ENCODE results near the gene SAMD4A.

GRCh38 chr14:54617467-54617866 lies 50.5 kb downstream of the SAMD4A start:
- TF ChIP-seq, protein P1, sequence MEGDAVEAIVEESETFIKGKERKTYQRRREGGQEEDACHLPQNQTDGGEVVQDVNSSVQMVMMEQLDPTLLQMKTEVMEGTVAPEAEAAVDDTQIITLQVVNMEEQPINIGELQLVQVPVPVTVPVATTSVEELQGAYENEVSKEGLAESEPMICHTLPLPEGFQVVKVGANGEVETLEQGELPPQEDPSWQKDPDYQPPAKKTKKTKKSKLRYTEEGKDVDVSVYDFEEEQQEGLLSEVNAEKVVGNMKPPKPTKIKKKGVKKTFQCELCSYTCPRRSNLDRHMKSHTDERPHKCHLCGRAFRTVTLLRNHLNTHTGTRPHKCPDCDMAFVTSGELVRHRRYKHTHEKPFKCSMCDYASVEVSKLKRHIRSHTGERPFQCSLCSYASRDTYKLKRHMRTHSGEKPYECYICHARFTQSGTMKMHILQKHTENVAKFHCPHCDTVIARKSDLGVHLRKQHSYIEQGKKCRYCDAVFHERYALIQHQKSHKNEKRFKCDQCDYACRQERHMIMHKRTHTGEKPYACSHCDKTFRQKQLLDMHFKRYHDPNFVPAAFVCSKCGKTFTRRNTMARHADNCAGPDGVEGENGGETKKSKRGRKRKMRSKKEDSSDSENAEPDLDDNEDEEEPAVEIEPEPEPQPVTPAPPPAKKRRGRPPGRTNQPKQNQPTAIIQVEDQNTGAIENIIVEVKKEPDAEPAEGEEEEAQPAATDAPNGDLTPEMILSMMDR (IDR thresholded peaks at IDR 0.05): no peak
- TF ChIP-seq POLR2A (IDR thresholded peaks at IDR 0.05): no peak

All from lower leg skin (tissue), 3 donors.